NCI-H1092 treated with DMSO at 0.1 percent for 48 hours (cell line): ENCODE measurements around the gene ZDHHC24.
"Not testable (repeated sequence)": the region's sequence is repeated elsewhere in the genome, so short reads cannot be mapped to it uniquely, and the experiment has no call there.

Experiments used
- DNase-seq: peaks from one replicate; lab custom pipeline; 2025; lab: John Stamatoyannopoulos, UW

The ZDHHC24 gene

DNA sequence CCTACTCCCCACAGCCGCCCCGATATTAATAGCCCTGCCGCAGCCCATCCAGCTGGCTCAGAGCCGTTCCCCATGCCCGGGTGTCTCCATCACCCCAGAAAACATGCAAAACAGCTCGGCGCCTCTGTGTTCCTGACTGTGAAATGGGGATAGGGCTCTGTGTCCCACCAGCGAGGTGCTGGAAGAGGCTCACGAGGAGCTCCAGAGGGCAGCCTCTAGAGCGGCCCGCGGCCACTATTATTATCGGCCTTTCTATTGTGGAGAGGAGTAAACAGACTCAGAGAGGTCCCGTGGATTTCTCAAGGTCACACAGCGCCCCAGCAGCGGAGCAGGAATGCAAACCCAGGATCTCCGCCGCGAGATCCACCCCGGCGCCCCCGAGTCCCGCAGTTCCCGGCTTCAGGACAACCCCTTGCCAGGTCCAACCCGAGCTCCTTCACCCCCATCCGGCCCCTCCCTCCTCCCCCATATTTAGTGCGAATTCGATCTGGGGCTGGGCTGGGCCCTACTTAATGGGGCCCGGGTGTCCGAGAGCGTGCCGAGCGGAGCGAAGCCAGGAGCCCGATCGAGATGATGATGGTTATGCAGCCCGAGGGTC is 619 bp upstream of the ZDHHC24 start, which contains the start of gene ACTN3:
TSS of gene ACTN3 (plus strand) at position 536 of the 598 bp plus-strand sequence. CDS start at position 571, 35 bp downstream.
- no peak for DNase-seq

- not testable (repeated sequence) for DNase-seq
Measured at GRCh38 chr11:66544952-66545351, 896 bp downstream of the ZDHHC24 start.

GRCh38 chr11:66543263-66544107 is 2.4 kb downstream of the ZDHHC24 start:
- no peak for DNase-seq

- DNase-seq, result no peak
Measured at GRCh38 chr11:66542362-66542761, 3.5 kb downstream of the ZDHHC24 start.

DNA sequence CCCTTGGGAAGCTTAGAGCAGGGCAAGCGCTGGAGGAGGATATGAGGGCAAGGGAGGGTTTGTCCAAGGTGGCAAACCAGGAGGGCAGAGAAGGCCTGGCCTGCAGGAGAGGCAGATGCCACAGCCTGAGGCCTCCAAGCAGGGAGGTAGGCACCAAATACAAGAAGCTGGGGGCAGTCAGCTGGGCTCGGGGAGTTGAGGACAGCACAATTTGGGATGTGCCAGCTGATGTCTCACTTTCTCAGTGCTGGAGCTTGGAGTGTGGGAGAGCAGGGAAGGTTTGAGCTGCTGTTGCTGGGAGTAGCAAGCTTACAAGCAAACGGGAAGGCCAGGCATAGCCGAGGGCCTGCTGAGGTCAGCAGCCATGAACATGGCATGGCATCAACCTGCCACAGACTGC is 4.0 kb downstream of the ZDHHC24 start:
- no peak for DNase-seq

DNA sequence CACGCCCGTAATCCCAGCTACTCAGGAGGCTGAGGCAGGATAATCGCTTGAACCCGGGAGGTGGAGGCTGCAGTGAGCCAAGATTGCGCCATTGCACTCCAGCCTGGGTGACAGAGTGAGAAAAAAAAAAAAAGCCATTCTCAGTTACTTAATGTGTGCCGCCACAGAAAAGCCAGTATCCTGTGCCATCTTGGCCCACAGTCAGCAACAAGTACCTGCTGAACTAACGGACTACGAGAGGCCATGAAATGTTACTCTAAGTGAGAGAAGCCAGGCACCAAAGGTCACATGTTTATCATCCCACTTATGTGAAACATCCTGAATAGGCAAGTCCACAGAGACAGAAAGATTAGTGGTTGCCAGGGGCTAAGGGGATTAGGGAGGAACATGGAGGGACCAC is 5.2 kb downstream of the ZDHHC24 start:
- DNase-seq, result not testable (repeated sequence)

DNA sequence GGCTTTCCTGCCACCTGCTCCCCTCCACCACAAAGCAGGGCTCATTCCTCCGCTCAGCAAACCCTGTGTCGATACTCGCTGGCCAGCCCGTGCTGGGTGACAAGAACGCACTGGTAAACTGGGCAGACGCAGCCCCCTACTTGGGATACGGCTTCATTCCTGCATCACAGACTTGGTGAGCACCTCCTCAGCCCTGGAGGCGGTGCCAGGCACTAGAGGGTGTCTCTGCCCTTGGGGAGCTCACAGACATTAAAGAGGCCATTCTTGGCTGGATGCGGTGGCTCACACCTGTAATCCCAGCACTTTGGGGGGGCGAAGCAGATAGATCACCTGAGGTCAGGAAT is 6.0 kb downstream of the ZDHHC24 start:
- DNase-seq, result no peak

DNA sequence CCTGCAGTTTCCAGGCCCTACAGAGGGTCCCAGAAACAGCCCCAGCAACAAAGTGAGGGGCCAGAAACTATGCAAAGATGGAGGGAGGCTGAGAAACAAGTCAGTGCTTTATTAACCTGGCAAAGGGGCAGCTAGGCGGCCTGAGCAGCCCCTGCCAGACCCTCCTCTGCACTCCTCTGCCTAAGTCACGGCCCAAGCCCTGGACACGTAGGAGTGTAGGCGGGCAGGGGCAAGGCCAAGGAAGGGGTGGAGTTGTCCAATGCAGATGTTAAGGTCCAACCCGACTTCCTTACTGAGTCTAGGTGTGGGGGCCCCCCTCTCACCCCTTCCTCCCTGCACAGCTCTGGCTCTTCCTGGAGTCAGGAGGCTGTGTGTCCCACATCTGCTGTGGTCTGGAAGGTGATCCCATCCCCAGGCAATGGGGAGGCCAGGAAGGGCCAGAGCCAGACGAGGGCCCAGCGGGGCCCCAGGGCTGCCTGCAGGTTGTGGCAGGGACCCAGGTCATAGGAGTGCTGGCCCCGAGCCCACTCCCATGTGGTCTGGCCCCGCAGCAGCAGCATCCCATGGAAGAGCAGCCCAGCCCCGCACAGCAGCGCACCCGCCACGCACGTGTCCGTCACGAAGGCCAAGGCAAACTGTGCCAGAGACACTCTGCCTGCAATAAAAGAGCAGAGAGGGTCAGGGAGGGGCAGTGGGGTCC is 6.5 kb downstream of the ZDHHC24 start:
- DNase-seq, result no peak

- DNase-seq, result no peak
Measured at GRCh38 chr11:66532784-66533183, 13.1 kb downstream of the ZDHHC24 start.

DNA sequence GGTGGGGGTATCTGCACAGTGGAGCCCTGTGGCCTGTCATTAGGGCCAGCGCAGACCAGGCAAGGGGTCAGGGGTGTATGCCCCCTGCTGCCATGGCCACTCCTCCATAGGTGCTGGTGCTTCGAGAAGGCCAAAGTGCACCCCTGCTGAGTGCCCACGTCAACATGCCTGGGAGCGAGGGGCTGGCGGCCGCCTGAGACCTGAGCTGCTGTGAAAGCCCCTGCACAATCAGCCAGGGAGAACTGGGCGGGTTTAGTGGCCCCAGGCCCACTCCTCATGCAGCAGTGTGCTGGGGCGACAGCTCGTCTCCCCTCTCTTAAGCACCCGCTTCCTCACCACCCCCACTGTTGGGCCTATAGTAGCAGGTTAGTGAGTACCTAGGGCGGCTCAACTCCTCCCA is 14.0 kb downstream of the ZDHHC24 start:
- no peak for DNase-seq

DNA sequence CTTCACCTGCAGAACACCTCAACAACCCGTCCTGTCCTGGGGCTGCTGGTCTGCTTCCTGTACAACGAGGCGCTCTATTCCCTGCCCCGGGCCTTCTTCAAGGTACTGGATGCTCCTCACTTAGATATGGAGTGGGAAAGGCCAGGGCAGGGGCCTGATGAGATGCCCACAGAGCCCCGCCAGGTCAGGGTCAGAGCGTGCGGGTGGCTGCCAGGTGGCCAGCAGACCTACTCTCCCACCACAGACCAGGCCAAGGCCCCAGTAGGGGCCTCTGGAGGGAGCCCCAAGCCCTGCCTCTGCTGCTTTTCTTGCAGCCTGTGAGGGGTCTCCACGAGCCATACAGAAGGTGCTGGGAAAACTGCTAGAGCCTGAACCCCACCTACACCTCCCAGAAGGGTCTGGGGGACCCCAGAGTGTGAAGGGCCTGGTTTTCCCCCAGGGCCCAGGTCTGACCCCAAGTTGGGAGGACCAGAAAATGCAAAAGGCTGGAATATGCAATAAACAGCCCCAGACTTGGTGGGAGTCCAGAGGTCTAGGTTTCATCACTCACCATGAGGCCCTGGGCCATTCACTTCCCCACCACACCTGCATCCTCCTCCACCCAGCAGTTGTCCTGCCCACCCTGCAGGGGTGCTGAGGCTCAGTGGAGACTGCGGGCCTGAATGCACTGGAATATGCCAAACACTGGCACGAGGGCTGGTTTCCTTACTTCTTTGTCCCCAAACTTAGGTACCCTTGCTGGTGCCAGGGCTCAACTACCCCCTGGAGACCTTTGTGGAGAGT is 14.7 kb downstream of the ZDHHC24 start:
- no peak for DNase-seq

DNA sequence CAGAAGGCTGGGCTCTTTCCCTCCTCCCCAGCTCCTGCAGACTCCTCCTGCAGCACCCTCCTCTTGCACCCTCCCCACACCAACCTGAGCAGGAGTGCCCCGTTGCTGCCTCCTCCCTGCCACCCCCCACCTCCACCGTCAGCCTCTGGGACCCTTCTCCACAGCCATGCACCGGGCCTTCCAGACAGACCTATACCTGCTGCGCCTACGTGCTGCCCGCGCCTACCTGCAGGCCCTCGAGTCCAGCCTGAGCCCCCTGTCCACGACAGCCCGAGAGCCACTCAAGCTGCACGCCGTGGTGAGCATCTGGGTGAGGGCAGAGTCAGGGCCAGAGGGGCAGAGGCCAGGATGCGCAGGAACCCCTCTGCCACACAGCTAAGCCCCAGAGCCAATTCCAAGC is 16.2 kb downstream of the ZDHHC24 start:
- no peak for DNase-seq

DNA sequence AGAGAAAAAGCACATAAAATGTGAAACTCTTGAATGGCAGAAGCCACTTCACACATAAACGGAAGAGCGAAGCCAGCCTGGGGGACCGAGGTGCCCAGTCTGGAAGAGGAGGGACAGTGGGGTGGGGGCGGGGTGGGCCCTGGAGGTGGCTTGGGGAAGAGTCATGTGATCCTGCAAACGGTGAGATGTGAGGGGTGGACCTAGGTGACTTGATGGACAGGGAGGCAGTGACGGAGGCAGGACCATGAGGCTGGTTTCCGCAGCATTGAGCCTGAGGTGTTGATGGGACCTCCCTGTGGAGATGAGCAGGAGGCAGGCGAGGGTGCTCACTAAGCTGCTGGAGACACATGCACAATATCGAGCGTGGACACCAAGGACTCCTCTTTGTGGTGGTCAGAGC is 16.8 kb downstream of the ZDHHC24 start:
- DNase-seq, result no peak

GRCh38 chr11:66524304-66525040 is 21.4 kb downstream of the ZDHHC24 start:
- no peak for DNase-seq

GRCh38 chr11:66523611-66524010 is 22.2 kb downstream of the ZDHHC24 start:
- no peak for DNase-seq

DNA sequence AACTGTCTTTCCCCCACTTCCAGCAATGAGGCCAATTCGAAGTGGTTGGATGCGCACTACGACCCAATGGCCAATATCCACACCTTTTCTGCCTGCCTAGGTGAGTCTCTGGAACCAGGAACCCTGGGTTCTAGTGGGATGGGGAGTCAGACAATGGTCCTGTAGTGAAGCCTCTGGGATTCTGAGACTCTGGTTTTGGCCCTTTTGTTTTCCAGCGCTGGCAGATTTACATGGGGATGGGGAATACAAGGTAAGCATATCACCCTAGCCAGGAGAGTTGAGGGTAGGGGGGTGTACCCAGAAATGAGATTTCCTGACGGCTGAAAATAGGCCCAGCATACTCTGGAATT is 34.9 kb downstream of the ZDHHC24 start:
- DNase-seq, result no peak

GRCh38 chr11:66510271-66510989 is 35.4 kb downstream of the ZDHHC24 start, which contains the start of gene BBS1:
TSS of gene BBS1 (plus strand) at chr11:66510635. CDS start at chr11:66510660, 25 bp downstream.
- peak; percentile 81 for DNase-seq

DNA sequence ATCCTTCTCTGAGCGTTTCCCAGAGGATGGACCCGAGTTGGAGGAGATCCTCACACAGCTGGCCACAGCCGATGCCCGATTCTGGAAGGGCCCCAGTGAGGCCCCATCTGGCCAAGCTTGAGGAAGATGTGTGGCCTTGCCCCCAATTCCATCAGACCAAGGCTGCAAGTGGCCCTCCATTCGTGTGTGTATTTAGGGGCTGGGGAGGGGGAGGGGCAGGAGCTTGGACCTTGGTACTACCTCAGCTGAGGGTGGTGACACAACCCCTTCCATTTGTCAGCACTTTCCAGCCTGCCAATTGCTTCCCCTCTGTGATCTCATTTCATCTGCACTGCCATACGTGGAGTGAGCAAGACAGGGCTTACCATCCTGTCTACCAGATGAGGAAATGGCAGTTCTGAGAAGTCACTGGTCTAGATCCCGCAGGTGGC is 36.7 kb downstream of the ZDHHC24 start:
- no peak for DNase-seq

GRCh38 chr11:66505276-66505816 is 40.5 kb downstream of the ZDHHC24 start:
- DNase-seq, result no peak

DNA sequence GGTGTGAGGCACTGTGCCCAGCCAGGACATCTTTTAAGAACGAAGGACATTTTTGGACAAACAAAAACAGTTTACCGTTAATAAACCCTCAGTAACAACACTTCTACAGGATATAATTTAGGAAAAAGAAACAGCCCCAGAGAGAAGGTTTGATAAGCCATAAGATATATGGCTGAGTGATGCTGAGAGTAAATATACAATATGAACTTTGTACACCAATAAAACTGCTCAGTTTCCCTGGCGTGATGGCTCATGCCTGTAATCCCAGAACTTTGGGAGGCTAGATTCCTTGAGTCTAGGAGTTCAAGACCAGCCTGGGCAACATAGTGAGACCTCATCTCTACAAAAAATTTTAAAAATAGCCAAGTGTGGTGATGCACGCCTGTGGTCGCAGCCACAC is 47.3 kb downstream of the ZDHHC24 start:
- no peak for DNase-seq
